ENCODE data around the gene TMUB1.
"Not testable (repeated sequence)": the region's sequence is repeated elsewhere in the genome, so short reads cannot be mapped to it uniquely, and the experiment has no call there.

Gene TMUB1

DNA sequence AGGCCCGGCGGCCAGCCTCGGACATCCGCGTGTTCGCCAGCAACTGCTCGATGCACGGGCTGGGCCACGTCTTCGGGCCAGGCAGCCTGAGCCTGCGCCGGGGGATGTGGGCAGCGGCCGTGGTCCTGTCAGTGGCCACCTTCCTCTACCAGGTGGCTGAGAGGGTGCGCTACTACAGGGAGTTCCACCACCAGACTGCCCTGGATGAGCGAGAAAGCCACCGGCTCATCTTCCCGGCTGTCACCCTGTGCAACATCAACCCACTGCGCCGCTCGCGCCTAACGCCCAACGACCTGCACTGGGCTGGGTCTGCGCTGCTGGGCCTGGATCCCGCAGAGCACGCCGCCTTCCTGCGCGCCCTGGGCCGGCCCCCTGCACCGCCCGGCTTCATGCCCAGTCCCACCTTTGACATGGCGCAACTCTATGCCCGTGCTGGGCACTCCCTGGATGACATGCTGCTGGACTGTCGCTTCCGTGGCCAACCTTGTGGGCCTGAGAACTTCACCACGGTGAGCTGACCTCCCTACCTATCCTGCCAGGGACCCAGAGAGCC, 34.3 kb downstream of the TMUB1 start:
- DNase-seq, result no peak

- DNase-seq, result no peak
These were observed 35.1 kb downstream of the TMUB1 start, which contains the start of gene ASIC3 for GRCh38 chr7:151047976-151048815. Gene ASIC3 (plus strand): TSS chr7:151048531. CDS start chr7:151048886, 355 bp downstream.

- DNase-seq, result no peak
These were observed 36.4 kb downstream of the TMUB1 start for GRCh38 chr7:151046603-151047573.

DNA sequence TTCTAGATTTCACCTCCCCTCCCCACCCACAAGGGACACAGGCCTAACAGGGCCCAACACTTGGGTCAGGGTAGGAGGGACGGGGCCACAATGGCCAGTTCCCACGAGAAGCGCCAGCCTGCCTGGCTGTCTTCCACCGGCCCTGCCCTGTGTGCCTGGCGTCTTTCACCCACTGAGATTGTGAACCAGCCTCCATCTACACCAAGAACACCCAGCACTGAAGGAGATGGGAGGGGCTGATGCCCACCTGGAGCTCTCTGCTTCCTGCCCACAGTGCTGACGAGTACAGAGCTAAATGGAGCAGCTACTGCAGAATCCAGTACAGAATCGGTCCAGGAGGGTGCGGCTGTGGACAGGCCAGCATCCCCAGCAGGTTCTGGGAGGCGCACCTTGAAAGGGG, 37.3 kb downstream of the TMUB1 start:
- no peak for DNase-seq

DNA sequence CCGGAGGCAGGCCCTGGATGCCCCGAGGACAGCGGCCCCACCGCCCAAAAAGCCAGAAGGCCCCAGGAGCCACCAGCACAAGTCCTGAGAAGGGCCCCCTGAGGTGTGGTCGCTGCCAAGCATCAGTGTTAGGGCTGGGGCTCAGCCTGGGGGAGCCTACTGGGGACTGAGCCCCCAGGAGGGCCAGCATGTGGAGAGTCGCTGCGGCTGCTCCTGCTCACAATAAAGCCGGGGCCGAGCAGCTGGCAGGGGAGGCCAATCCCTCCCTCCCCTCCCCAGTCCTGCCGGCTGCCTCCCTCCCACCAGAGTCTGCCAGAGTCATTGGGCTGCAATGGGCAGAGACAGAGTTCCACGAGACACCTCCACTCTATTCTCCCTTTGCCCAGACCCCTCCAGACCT, 38.0 kb downstream of the TMUB1 start:
- no peak for DNase-seq

DNA sequence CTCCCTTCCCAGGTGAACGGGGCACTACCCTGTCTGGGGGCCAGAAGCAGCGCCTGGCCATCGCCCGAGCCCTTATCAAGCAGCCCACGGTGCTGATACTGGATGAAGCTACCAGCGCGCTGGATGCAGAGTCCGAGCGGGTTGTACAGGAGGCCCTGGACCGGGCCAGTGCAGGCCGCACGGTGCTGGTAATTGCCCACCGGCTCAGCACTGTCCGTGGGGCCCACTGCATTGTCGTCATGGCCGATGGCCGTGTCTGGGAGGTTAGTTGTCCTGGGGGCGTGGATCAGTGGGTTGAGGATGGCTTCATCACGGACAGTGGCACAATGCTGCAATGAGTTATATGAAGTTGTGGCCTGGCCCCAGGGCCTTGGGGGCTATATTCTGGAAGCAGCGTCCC, 39.3 kb downstream of the TMUB1 start:
- DNase-seq, result no peak

- not testable (repeated sequence) for DNase-seq
These were observed 39.8 kb downstream of the TMUB1 start for GRCh38 chr7:151043449-151043848.

DNA sequence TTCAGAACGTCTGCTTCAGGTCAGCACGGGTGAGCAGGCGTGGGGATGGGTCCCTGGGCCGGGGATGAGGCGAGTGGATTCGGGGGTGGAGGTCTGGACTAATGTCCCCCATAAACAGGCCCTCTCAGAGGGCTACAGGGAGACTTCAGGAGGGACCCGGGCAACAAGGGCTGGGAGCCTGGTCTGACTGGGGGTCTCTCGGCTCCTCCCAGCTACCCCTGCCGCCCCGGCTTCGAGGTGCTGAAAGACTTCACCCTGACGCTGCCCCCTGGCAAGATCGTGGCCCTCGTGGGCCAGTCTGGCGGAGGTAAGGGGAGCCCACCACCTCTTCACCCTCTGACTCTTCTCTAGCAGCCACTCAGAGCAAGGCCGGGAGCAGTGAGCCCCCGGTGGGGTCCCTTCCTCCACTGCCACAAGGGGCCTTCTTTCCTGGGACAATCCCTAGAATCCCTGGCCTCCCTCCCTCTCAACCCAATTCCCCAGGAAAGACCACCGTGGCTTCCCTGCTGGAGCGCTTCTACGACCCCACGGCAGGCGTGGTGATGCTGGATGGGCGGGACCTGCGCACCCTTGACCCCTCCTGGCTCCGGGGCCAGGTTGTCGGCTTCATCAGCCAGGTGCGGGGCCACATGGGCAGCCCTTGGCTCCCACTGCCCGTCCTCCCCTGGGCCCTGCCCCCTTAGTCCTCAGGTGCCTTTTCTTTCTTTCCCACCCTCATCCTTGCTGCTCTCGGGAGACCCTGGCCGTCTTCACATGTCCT, 42.5 kb downstream of the TMUB1 start:
- DNase-seq, result no peak

DNA sequence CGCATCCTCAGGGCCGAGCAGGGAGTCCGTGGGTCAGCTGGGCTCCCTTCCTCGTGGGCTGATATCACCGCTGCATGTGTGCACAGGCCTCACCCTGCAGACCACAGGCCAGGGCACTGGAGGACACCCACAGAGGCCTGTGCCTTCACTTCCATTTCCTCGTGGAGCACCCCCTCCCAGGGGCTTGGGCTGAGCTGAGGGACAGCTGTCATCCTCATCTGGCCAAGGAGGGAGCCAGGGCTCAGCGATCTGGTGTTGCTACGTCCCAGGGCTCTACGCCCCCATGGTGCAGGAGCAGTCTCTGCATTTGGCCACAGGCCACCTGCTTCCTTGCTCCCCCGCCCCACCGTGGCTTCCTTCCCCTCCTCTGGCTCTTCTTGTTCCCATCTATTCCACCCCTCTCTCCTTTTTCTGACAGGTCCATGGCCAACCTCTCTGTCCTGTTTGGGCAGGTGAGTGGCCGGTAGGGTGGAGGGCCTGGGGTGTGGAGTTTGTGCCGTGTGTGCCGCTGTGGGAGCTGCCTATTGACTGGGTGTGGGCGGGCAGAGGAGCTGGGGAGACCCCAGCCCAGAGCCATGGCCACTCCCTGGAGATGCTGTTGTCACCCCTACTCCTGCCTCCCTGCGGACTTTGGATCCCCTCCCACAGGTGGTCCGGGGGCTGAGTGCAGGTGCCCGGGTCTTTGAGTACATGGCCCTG, 43.3 kb downstream of the TMUB1 start:
- no peak for DNase-seq

DNA sequence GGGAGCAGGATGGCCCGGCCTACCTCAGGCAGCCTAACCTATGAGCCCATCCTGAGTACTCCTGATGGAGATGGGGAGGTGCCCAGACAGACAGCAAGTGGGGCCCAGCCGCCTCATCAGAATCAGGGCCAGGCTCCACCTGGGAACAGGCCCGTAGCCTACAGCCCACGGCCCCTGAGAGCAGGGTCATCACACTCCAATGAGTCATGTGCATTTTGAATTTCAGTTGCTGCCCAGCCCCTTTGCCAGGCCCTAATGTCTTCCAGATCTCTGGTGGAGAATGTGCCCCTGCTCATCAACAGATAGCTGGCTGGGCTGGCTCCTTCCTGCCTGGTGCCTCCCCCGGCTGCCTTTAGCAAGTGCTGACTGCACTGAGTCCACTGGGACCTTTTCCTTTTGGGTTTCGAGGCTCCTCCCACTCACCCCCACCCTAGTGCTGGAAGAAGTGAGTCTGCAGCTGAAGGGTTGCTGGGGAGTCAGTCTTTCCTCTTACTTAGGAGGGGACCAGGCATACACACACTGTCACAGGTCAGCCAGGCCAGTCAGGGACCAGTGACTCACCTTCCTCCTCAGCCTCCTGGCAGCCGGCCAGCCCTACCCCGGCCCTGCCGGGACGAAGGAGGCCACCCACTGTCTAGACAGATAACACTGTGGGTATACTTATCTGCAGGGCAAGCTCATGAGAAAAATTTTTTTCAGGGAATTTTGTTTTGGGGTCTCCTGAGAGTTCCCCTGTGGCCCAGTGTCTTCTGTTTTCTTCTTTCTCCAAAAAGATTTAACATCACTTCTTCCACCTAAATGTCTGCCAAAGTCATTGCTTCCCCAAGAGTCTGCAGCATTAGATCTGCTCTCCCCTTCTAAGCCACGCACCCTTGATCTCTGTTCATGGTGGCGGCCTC, 44.1 kb downstream of the TMUB1 start:
- DNase-seq, result peak; percentile 90

GRCh38 chr7:151035902-151036301, 47.4 kb downstream of the TMUB1 start:
- no peak for DNase-seq

GRCh38 chr7:151035026-151035717, 48.1 kb downstream of the TMUB1 start:
- no peak for DNase-seq

- no peak for DNase-seq
These were observed 48.8 kb downstream of the TMUB1 start for GRCh38 chr7:151034312-151035025.

DNA sequence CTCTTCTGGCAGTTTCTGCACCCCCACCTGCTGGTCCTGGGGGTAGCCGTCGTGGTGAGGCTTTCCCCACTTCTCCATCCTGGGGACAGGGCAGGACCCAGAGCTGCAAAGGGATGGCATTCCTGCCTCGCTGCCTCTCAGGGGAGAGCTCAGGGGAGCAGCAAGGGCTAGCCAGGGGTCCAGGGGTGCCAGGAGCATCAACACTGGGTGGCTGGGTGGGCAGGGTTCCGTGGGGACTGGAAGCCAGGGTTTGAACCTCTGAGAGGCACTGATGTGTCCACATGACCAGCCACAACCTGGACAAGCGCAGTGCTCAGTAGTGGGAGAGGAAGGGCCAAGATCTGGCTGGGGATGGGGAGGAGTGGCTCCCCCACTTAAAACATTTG, 49.4 kb downstream of the TMUB1 start:
- no peak for DNase-seq

- DNase-seq, result no peak
These were observed 50.1 kb downstream of the TMUB1 start for GRCh38 chr7:151032936-151033863.

All from activated effector memory CD4-positive, alpha-beta T cell treated with anti-CD3 and anti-CD28 coated beads, Interleukin-2, amount 50 U/mL, for 16 hours (primary cell).